ENCODE results near the gene CDK1.

DNA sequence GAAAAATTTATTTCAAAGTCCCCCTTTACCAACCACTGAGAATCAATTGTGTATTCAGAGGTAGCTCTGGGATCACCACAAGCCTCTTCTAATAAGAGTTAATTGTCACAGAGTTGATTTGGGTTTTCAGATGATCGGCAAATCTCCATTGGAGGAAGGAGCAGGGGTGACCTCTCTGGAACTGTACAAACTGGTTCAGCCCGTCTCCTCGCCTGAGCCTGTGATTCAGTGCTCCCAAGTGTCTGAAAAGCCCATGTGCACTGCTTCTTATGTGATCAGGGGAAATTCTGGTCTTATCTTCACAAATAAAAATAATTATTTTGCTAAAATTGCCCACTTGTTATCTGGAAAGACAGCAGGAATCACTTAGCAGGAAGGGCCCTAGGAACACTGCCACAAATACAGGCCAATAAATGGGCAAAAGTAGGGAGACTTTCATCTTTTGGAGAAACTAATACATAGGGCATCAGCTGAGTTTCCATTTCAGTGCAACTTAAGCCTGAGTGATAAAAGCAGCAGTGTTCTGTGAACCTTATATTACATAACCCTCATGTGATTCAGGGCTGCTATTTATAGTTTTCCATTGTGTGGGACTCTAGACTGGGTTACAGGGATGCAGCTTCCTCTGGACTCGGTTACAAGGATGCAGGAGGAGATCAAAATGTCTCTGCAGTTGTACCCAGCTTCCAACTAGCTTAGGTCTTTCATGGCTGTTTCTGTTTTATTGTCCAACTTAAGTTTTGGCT is 32.3 kb downstream of the CDK1 start:
- TF ChIP-seq, protein P1, sequence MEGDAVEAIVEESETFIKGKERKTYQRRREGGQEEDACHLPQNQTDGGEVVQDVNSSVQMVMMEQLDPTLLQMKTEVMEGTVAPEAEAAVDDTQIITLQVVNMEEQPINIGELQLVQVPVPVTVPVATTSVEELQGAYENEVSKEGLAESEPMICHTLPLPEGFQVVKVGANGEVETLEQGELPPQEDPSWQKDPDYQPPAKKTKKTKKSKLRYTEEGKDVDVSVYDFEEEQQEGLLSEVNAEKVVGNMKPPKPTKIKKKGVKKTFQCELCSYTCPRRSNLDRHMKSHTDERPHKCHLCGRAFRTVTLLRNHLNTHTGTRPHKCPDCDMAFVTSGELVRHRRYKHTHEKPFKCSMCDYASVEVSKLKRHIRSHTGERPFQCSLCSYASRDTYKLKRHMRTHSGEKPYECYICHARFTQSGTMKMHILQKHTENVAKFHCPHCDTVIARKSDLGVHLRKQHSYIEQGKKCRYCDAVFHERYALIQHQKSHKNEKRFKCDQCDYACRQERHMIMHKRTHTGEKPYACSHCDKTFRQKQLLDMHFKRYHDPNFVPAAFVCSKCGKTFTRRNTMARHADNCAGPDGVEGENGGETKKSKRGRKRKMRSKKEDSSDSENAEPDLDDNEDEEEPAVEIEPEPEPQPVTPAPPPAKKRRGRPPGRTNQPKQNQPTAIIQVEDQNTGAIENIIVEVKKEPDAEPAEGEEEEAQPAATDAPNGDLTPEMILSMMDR (IDR thresholded peaks at IDR 0.05): no peak
- no peak for TF ChIP-seq POLR2AphosphoS5 (IDR thresholded peaks at IDR 0.05)

Data from upper lobe of left lung (tissue), 4 donors.